Measurements from ENCODE around the gene GIMAP8.

GIMAP8 gene

GRCh38 chr7:150406312-150406566, 44.2 kb upstream of the GIMAP8 start:
- TF ChIP-seq POLR2AphosphoS5 (IDR thresholded peaks at IDR 0.05; ENCODE audit: low read depth, low read length) (no peak), POLR2A (IDR thresholded peaks at IDR 0.05; ENCODE audit: low read depth, low read length) (no peak), TAF1 (IDR thresholded peaks at IDR 0.05; ENCODE audit: borderline replicate concordance, low read depth, low read length) (no peak)
- DNase-seq (ENCODE audit: insufficient read length): no peak
- peak; percentile 33 for FAIRE-seq

DNA sequence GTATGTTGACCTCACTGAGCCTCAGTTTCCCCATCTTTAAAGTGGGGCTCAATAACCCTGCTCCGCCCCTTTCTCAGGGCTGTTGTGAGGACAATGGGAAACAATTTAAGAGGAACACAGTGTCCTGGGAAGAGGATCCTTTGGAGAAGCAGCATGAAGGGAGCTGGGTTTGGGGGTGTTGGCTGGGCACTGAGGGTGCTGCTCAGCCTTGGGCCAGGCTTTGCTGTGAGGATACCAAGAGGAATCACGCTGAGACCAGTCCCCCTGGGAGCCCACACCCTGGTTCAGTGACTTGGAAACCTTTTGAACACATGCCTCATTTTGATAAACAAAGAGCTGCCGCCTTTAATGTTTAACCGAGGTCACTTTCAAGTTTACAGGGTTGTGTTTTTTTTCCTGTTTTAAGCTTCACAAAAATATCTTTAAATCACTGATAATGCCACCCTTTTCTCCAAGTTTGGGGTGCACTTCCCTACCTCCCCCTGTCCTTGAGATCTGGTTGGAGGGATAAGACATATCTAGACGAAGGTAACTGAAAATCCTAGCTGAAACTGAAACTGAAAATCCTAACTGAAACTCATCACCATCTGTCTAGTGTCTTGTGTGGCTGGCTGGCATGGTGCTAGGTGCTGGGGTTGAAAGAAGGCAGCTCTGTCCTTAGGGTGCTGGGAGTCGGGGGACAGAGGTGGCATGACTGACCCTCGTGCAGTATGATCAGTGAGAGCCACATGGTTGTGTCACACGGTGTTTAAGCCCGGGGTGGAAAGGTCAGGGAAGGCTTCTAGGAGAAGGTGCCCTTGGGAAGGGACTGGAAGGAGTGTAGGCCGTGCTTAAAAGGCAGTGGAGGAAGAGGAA, 43.6 kb upstream of the GIMAP8 start:
- FAIRE-seq (peak; percentile 51), DNase-seq (ENCODE audit: insufficient read length) (no peak)
- no peak for TF ChIP-seq POLR2A (IDR thresholded peaks at IDR 0.05; ENCODE audit: low read depth, low read length)

GRCh38 chr7:150407588-150408392, 42.6 kb upstream of the GIMAP8 start:
- no peak for TF ChIP-seq TAF1 (IDR thresholded peaks at IDR 0.05; ENCODE audit: borderline replicate concordance, low read depth, low read length)
- TF ChIP-seq POLR2AphosphoS5 (IDR thresholded peaks at IDR 0.05; ENCODE audit: low read depth, low read length): no peak
- no peak for TF ChIP-seq POLR2A (IDR thresholded peaks at IDR 0.05; ENCODE audit: low read depth, low read length)
- no peak for DNase-seq (ENCODE audit: insufficient read length)
- no peak for FAIRE-seq

- FAIRE-seq: no peak
- DNase-seq (ENCODE audit: insufficient read length): no peak
- TF ChIP-seq POLR2A (IDR thresholded peaks at IDR 0.05; ENCODE audit: low read depth, low read length) (no peak), TAF1 (IDR thresholded peaks at IDR 0.05; ENCODE audit: borderline replicate concordance, low read depth, low read length) (no peak), POLR2AphosphoS5 (IDR thresholded peaks at IDR 0.05; ENCODE audit: low read depth, low read length) (no peak)
Observed at GRCh38 chr7:150408393-150409299, 41.8 kb upstream of the GIMAP8 start.

GRCh38 chr7:150409300-150410030, 41.0 kb upstream of the GIMAP8 start:
- DNase-seq (ENCODE audit: insufficient read length): no peak
- no peak for FAIRE-seq
- TF ChIP-seq TAF1 (IDR thresholded peaks at IDR 0.05; ENCODE audit: borderline replicate concordance, low read depth, low read length): no peak

- no peak for DNase-seq (ENCODE audit: insufficient read length)
- no peak for FAIRE-seq
- TF ChIP-seq TAF1 (IDR thresholded peaks at IDR 0.05; ENCODE audit: borderline replicate concordance, low read depth, low read length): no peak
- TF ChIP-seq POLR2AphosphoS5 (IDR thresholded peaks at IDR 0.05; ENCODE audit: low read depth, low read length): no peak
- no peak for TF ChIP-seq POLR2A (IDR thresholded peaks at IDR 0.05; ENCODE audit: low read depth, low read length)
Observed at GRCh38 chr7:150410131-150410530, 40.3 kb upstream of the GIMAP8 start.

- FAIRE-seq (no peak), DNase-seq (ENCODE audit: insufficient read length) (no peak)
- no peak for TF ChIP-seq TAF1 (IDR thresholded peaks at IDR 0.05; ENCODE audit: borderline replicate concordance, low read depth, low read length)
- TF ChIP-seq POLR2AphosphoS5 (IDR thresholded peaks at IDR 0.05; ENCODE audit: low read depth, low read length): no peak
- TF ChIP-seq POLR2A (IDR thresholded peaks at IDR 0.05; ENCODE audit: low read depth, low read length): no peak
Observed at GRCh38 chr7:150410680-150411346, 39.6 kb upstream of the GIMAP8 start.

DNA sequence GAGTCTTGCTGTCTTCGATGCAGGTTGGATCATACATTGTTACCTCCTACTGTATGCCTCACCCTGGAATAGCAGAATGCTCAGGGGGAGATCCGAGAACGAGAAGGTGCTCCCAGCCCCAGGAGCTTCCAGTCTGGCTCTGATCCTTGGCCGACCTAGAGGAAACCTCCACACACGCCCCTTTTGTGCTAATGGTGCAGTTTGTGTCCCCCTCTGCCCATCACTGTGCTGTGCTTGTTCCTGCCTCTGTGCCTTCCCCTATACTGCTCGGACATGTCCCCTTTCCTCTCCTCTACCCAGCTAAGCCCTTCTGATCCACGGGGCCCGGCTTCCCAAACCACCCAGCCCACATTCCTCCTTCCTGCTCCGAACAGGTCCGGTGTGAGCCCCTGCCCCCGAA, 38.8 kb upstream of the GIMAP8 start:
- DNase-seq (ENCODE audit: insufficient read length) (no peak), FAIRE-seq (no peak)
- TF ChIP-seq POLR2A (IDR thresholded peaks at IDR 0.05; ENCODE audit: low read depth, low read length) (no peak), POLR2AphosphoS5 (IDR thresholded peaks at IDR 0.05; ENCODE audit: low read depth, low read length) (no peak), TAF1 (IDR thresholded peaks at IDR 0.05; ENCODE audit: borderline replicate concordance, low read depth, low read length) (no peak)

GRCh38 chr7:150412016-150412415, 38.4 kb upstream of the GIMAP8 start:
- no peak for FAIRE-seq
- no peak for DNase-seq (ENCODE audit: insufficient read length)
- TF ChIP-seq POLR2AphosphoS5 (IDR thresholded peaks at IDR 0.05; ENCODE audit: low read depth, low read length) (no peak), POLR2A (IDR thresholded peaks at IDR 0.05; ENCODE audit: low read depth, low read length) (no peak), TAF1 (IDR thresholded peaks at IDR 0.05; ENCODE audit: borderline replicate concordance, low read depth, low read length) (no peak)

All from GM12892 (cell line).